CD4-positive, alpha-beta T cell (primary cell): ENCODE data around the gene TBC1D14. TPM values are rescaled to one million over a fixed set of nuclear protein-coding genes. Genes with fewer than 3 reads are reported as not detected.

Experiments
- ATAC-seq: fragments of 200-7000 bp; cut with Tn5 transposase; one replicate; pipeline ENCODE4 v1.10.0; 2022; ENCODE audit warnings: mild to moderate bottlenecking; ENCODE audit not compliant: poor library complexity
- CTCF ChIA-PET: fragments of 350-600 bp; sonication (Branson Sonifier 250); formaldehyde crosslinking; loops from one replicate; lab custom pipeline; 2021; ENCODE audit warnings: antibody characterized with exemption, inconsistent platforms; lab: Charles Lee
- POLR2A ChIA-PET: fragments of 350-600 bp; sonication (Branson Sonifier 250); formaldehyde crosslinking; loops from one replicate; lab custom pipeline; 2021; ENCODE audit warnings: antibody characterized with exemption, inconsistent platforms; lab: Charles Lee
- DNase-seq, 14 experiments: peaks; one replicate each; pipeline ENCODE4 v3.0.0-alpha.2; 2013 to 2020; ENCODE audit warnings: mixed read lengths in 2 of 14
- H3K27ac ChIP-seq, 2 donors: one replicate each; pipeline versions ENCODE4 v1.5.1 to v1.7.0; 2013; ENCODE audit warnings: low read length in 2 of 2, low read depth in 1 of 2, mild to moderate bottlenecking in 1 of 2
- H3K27me3 ChIP-seq, 2 experiments: 1 replicate in 1 of 2; 2 replicates in 1 of 2; pipeline versions ENCODE4 v1.6.1 to v1.7.0; 2013; ENCODE audit warnings: low read length in 2 of 2, control low read depth in 1 of 2, mild to moderate bottlenecking in 1 of 2, moderate library complexity in 1 of 2; ENCODE audit not compliant: insufficient read depth in 2 of 2, control insufficient read depth in 1 of 2
- H3K36me3 ChIP-seq: one replicate; pipeline ENCODE4 v1.6.1; 2013; ENCODE audit warnings: low read length, control low read depth; ENCODE audit not compliant: insufficient read depth
- H3K4me1 ChIP-seq: one replicate; pipeline ENCODE4 v1.6.1; 2013; ENCODE audit warnings: low read length, control low read depth; ENCODE audit not compliant: insufficient read depth
- H3K4me3 ChIP-seq: one replicate; pipeline ENCODE4 v1.5.1; 2013; ENCODE audit warnings: mild to moderate bottlenecking, low read length, moderate library complexity
- H3K9me3 ChIP-seq, 2 experiments: 1 replicate in 1 of 2; 2 replicates in 1 of 2; pipeline versions ENCODE4 v1.6.1 to v1.7.0; 2013; ENCODE audit warnings: low read length in 2 of 2, mild to moderate bottlenecking in 2 of 2, control low read depth in 1 of 2, moderate library complexity in 1 of 2; ENCODE audit not compliant: control insufficient read depth in 1 of 2, insufficient read depth in 1 of 2
- H3K27ac Mint-ChIP-seq: one replicate; pipeline ENCODE4 v1.8.0; 2020; ENCODE audit warnings: mixed read lengths
- H3K27me3 Mint-ChIP-seq: one replicate; pipeline ENCODE4 v1.8.0; 2021; ENCODE audit warnings: mixed read lengths
- H3K36me3 Mint-ChIP-seq: one replicate; pipeline ENCODE4 v1.8.0; 2021; ENCODE audit warnings: low read depth, mixed read lengths
- H3K4me1 Mint-ChIP-seq: one replicate; pipeline ENCODE4 v1.8.0; 2021; ENCODE audit warnings: low read depth, mixed read lengths
- H3K4me3 Mint-ChIP-seq: one replicate; pipeline ENCODE4 v1.8.0; 2020; ENCODE audit warnings: mild to moderate bottlenecking, mixed read lengths
- H3K9me3 Mint-ChIP-seq: one replicate; pipeline ENCODE4 v1.8.0; 2020; ENCODE audit warnings: mixed read lengths
- intact Hi-C, 2 experiments: fragments of 100-400 bp; cut with DNase I in 1 of 2; cut with micrococcal nuclease in 1 of 2; formaldehyde crosslinking; loops; one replicate each; pipeline versions ENCODE4 v1.15.1 to v1.9.0; 2023 to 2025; cut with DNase I, micrococcal nuclease
- total RNA-seq, 174 experiments: library from RNA in 2 of 174; stranded (reverse) in 2 of 174; gene quantifications; one replicate each; pipeline ENCODE4 v1.2.3 and lab custom pipeline; 2021 to 2026
- TF ChIP-seq, protein P1 (sequence below): fragments of 200-600 bp; IDR thresholded peaks from one replicate; pipeline ENCODE4 v1.8.0; 2022; ENCODE audit warnings: antibody characterized with exemption, mild to moderate bottlenecking

The TBC1D14 gene
- total RNA-seq, 2 experiments from 2014 or later, result 31.2 to 34.1 TPM

DNA sequence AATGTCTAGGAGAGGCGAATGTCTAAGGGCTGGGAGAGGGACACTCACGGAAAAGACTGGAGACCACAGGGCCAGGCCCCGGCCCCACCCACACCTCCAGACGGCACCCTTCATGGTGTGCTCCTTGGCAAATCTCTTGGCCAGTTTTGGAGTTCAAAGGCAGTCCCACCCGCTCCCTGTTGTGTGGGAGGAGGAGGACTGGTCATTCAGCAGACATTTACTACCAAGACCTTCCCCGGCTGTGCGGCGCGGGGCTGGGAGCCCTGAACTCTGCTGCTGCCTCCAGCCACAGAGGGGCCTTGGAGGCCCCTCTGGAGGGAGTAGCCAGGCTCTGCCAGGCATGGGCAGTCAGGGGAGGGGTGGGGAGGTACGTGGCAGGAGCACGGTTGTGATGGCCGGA is 8.7 kb upstream of the TBC1D14 start:
- intact Hi-C loops, result no loop called here
- Histone ChIP-seq H3K36me3 (no peaks in the 10 kb centered on the region), H3K9me3 (no peaks in the 10 kb centered on the region), H3K27me3 (no peaks in the 10 kb centered on the region), H3K4me1 (peaks cover 42% of the 10 kb centered on the region), H3K27ac (no peak overlapping the region), H3K4me3 (no peak overlapping the region)
- Mint-ChIP-seq H3K4me3 (no peak overlapping the region), H3K27ac (peak overlapping the region; percentile 17), H3K4me1 (peaks cover 23% of the 10 kb centered on the region), H3K27me3 (no peaks in the 10 kb centered on the region), H3K9me3 (no peaks in the 10 kb centered on the region), H3K36me3 (no peaks in the 10 kb centered on the region)
- POLR2A ChIA-PET, result interaction anchor here (2.1 kb wide), 2 partner anchors 42 to 167 kb away, joined by 8 to 9 read pairs; partner anchors contain the start of gene GRPEL1
- CTCF ChIA-PET, result no interaction called here
- peak in 1 of 14 experiments; percentile 26 for DNase-seq
- no peak for ATAC-seq
- TF ChIP-seq, protein P1, sequence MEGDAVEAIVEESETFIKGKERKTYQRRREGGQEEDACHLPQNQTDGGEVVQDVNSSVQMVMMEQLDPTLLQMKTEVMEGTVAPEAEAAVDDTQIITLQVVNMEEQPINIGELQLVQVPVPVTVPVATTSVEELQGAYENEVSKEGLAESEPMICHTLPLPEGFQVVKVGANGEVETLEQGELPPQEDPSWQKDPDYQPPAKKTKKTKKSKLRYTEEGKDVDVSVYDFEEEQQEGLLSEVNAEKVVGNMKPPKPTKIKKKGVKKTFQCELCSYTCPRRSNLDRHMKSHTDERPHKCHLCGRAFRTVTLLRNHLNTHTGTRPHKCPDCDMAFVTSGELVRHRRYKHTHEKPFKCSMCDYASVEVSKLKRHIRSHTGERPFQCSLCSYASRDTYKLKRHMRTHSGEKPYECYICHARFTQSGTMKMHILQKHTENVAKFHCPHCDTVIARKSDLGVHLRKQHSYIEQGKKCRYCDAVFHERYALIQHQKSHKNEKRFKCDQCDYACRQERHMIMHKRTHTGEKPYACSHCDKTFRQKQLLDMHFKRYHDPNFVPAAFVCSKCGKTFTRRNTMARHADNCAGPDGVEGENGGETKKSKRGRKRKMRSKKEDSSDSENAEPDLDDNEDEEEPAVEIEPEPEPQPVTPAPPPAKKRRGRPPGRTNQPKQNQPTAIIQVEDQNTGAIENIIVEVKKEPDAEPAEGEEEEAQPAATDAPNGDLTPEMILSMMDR, result no peak

DNA sequence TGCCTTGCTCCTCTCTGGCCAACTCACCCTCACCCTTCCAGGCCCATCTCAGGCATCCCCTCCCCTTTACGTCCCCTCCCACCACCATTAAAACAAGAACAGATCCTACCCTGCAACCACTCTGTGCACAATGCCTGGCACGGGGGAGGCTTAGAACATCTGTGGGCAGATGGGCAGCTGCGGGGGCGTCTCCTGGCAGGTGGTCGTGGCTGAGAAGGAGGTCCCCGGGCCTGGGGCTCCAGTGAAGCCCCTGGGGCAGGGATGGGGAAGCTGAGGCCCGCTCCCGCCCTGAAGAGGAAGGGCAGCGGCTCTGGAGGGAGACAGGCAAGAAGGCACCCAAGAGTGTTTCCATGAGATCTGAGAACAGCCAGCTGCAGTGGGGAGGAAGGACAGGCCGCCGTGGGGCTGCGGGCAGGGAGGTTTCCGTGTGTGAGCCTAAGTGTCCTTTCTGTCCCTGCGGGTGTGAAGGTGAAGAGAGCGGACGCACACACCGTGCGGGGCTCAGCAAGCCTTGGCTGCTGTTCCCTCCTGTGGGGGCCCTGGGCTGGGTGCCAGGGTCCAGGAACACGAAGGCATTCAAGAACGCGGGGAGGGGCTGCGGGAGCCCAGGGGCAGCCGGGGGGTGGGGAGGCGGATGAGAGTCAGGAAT is 7.8 kb upstream of the TBC1D14 start:
- Mint-ChIP-seq H3K36me3 (no peaks in the 10 kb centered on the region), H3K4me1 (peaks cover 23% of the 10 kb centered on the region), H3K9me3 (no peaks in the 10 kb centered on the region), H3K4me3 (no peak overlapping the region), H3K27ac (no peak overlapping the region), H3K27me3 (no peaks in the 10 kb centered on the region)
- Histone ChIP-seq H3K27me3 (no peaks in the 10 kb centered on the region), H3K4me1 (peaks cover 42% of the 10 kb centered on the region), H3K9me3 (no peaks in the 10 kb centered on the region), H3K27ac (no peak overlapping the region), H3K4me3 (no peak overlapping the region), H3K36me3 (no peaks in the 10 kb centered on the region)
- intact Hi-C loops, result no loop called here
- DNase-seq (peak in 1 of 14 experiments; percentile 27), ATAC-seq (no peak)
- CTCF ChIA-PET, result no interaction called here
- POLR2A ChIA-PET, result no interaction called here
- TF ChIP-seq, protein P1, result no peak

DNA sequence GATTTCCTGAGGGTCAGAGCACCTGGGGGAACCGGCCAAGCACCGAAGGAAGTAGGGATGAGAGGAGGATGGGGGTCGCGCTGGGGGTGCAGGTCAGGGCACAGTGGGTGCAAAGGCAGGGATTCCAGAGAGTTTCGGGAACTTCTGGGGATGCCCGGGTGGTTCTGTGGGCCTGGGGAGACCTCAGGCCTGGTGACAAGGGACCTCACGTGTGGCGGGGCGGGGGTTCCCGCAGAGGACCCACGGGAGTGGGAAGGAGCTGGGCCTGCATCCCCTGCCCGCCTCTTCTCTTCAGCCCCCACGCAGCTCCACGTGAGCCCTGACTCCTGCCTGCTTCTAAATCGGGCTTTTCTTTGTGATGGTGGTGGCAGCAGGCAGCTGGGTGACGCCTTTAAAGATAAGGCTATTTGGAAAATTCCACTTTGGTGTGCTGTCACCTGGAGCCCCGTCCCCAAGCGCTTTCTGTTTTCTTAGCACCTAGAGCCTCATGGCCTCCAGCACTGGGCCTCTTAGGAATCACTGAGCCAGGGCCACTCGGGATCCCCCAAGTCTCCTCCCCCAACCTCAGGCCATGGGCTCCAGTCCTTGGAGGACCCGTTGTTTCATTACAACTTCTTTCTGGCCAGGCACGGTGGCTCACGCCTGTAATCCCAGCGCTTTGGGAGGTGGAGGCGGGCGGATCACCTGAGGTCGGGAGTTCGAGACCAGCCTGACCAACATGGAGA is 7.1 kb upstream of the TBC1D14 start:
- Mint-ChIP-seq H3K9me3 (no peaks in the 10 kb centered on the region), H3K36me3 (no peaks in the 10 kb centered on the region), H3K27me3 (no peaks in the 10 kb centered on the region), H3K4me3 (no peak overlapping the region), H3K4me1 (peaks cover 24% of the 10 kb centered on the region), H3K27ac (no peak overlapping the region)
- peaks cover 42% of the 10 kb centered on the region for H3K4me1 ChIP-seq
- TF ChIP-seq, protein P1, result no peak
- H3K27me3 ChIP-seq, result no peaks in the 10 kb centered on the region
- ChIA-PET CTCF (no interaction called here), POLR2A (no interaction called here)
- ATAC-seq (no peak), DNase-seq (peak in 1 of 14 experiments; percentile 25)
- H3K36me3 ChIP-seq, result no peaks in the 10 kb centered on the region
- no peak overlapping the region for H3K27ac ChIP-seq
- no peaks in the 10 kb centered on the region for H3K9me3 ChIP-seq
- intact Hi-C loops, result no loop called here
- H3K4me3 ChIP-seq, result no peak overlapping the region
